ENCODE data around the gene AADAC.

DNA sequence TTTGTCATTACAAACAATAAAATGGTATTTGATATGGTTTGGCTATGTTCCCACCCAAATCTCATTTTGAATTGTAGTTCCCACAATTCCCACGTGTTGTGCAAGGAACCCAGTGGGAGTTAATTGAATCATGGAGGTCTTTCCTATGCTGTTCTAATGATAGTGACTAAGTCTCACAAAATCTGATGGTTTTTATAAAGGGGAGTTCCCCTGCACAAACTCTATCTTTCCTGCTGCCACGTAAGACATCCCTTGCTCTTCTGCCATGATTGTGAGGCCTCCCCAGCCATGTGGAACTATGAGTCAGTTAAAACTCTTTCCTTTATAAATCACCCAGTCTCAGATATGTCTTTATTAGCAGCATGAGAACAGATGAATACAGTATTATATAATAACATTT lies 15.4 kb upstream of the AADAC start:
- no peak for TF ChIP-seq TAF1 (IDR thresholded peaks at IDR 0.05; ENCODE audit: borderline replicate concordance, insufficient read depth, low read length)
- no peak for TF ChIP-seq REST (IDR thresholded peaks at IDR 0.05; ENCODE audit: insufficient read depth in 1 of 2, low read depth in 2 of 2, low read length in 2 of 2)
